ENCODE results near the gene SP3. TPM values are rescaled to one million over a fixed set of nuclear protein-coding genes. Genes with fewer than 3 reads are reported as not detected.
"Not testable (repeated sequence)": the region's sequence is repeated elsewhere in the genome, so short reads cannot be mapped to it uniquely, and the experiment has no call there.

Gene SP3
- total RNA-seq, 1 experiment from 2014 or later = 73.8 TPM

DNA sequence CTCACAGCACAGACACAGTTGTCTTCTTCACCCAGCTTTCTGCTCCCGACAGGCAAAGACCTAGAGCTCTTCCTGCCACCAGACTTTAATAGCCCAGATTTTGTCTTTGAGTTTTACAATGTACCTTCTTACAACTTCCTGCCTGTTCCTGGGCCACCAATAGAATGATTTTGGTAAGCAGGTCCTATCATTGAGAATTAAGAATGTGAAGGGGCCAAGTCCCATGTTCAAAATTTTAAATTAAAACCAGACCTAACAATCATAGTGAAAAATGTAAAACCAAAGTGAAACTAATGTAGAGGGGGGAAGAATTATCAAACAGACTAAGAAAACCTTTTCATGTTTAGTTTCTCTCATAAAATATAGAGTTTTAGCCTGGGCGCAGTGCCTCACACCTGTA lies 72.8 kb downstream of the SP3 start:
- DNase-seq (ENCODE audit: unreplicated experiment) = no peak
- Mint-ChIP-seq H3K36me3 (ENCODE audit: insufficient read depth, unreplicated experiment) (no peaks in the 10 kb centered on the region), H3K27me3 (ENCODE audit: insufficient read depth, unreplicated experiment) (no peaks in the 10 kb centered on the region), H3K4me3 (ENCODE audit: unreplicated experiment) (no peak overlapping the region), H3K9me3 (ENCODE audit: unreplicated experiment) (no peaks in the 10 kb centered on the region), H3K27ac (ENCODE audit: low read depth, unreplicated experiment) (no peak overlapping the region), H3K4me1 (ENCODE audit: insufficient read depth, unreplicated experiment) (no peaks in the 10 kb centered on the region)
- intact Hi-C loops (cut with micrococcal nuclease) = no loop called here
- ChIA-PET POLR2A (no interaction called here), CTCF (no interaction called here)
- BruUV-seq (replicated peaks) = no TSS peak
- TF ChIP-seq, protein P1, sequence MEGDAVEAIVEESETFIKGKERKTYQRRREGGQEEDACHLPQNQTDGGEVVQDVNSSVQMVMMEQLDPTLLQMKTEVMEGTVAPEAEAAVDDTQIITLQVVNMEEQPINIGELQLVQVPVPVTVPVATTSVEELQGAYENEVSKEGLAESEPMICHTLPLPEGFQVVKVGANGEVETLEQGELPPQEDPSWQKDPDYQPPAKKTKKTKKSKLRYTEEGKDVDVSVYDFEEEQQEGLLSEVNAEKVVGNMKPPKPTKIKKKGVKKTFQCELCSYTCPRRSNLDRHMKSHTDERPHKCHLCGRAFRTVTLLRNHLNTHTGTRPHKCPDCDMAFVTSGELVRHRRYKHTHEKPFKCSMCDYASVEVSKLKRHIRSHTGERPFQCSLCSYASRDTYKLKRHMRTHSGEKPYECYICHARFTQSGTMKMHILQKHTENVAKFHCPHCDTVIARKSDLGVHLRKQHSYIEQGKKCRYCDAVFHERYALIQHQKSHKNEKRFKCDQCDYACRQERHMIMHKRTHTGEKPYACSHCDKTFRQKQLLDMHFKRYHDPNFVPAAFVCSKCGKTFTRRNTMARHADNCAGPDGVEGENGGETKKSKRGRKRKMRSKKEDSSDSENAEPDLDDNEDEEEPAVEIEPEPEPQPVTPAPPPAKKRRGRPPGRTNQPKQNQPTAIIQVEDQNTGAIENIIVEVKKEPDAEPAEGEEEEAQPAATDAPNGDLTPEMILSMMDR (IDR thresholded peaks at IDR 0.05; ENCODE audit: unreplicated experiment) = no peak

DNA sequence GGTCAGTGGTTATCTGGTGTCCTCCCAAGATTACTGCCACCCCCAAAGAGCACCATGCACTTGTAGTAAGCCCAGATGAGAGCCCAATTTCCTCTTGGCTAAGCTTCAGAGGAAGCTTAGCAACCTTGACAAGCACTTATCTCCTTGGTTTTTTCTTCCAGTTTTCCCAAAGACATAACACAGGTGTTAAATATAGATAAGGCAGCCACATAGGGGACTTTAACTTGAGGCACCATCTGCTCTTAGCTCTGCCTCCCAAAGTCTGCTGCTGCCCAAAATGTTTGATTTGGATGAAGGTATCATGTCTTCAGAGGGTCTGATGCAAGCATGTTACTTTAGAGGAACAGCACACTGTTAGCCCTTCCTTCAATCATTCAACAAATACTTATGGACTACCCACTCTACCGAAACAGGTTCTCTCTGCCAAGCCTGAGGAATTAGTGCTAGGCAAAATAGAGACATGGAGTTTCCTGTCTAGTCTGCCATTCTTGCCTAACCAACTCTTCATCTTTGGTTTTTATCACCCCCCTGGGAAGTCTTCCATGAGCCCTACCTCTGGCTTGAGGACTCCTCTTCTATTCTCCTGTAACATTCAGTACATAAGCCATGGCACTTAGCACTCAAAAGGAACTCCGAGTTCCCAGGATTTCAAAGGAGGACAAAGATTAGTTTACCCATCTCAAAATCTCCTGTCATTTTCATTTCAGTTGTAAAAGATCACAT lies 73.7 kb downstream of the SP3 start:
- Mint-ChIP-seq H3K9me3 (ENCODE audit: unreplicated experiment) (no peaks in the 10 kb centered on the region), H3K4me3 (ENCODE audit: unreplicated experiment) (no peak overlapping the region), H3K36me3 (ENCODE audit: insufficient read depth, unreplicated experiment) (no peaks in the 10 kb centered on the region), H3K4me1 (ENCODE audit: insufficient read depth, unreplicated experiment) (no peaks in the 10 kb centered on the region), H3K27ac (ENCODE audit: low read depth, unreplicated experiment) (no peak overlapping the region), H3K27me3 (ENCODE audit: insufficient read depth, unreplicated experiment) (no peaks in the 10 kb centered on the region)
- DNase-seq (ENCODE audit: unreplicated experiment) = no peak
- TF ChIP-seq, protein P1 (IDR thresholded peaks at IDR 0.05; ENCODE audit: unreplicated experiment) = no peak
- CTCF ChIA-PET = no interaction called here
- BruUV-seq (replicated peaks) = no TSS peak
- POLR2A ChIA-PET = interaction anchor here (1.0 kb wide), 1 partner anchor 10 kb away, joined by 3 read pairs; no protein-coding TSS in a partner anchor
- intact Hi-C loops (cut with micrococcal nuclease) = no loop called here

DNA sequence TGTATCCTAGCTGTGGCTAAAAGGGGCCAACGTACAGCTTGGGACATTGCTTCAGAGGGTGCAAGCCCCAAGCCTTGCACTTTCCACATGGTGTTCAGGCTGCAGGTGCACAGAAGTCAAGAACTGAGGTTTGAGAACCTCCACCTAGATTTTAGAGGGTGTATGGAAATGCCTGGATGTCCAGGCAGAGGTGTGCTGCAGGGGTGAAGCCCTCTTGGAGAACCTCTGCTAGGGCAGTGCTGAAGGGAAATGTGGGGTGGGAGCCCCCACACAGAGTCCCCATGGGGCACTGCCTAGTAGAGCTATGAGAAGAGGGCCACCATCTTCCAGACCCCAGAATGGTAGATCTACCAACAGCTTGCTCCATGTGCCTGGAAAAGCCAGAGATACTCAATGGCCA lies 75.7 kb downstream of the SP3 start:
- POLR2A ChIA-PET; H3K4me1 Mint-ChIP-seq (ENCODE audit: insufficient read depth, unreplicated experiment); H3K27me3 Mint-ChIP-seq (ENCODE audit: insufficient read depth, unreplicated experiment); H3K9me3 Mint-ChIP-seq (ENCODE audit: unreplicated experiment); DNase-seq (ENCODE audit: unreplicated experiment); BruUV-seq (replicated peaks); H3K36me3 Mint-ChIP-seq (ENCODE audit: insufficient read depth, unreplicated experiment); CTCF ChIA-PET; H3K4me3 Mint-ChIP-seq (ENCODE audit: unreplicated experiment); intact Hi-C loops (cut with micrococcal nuclease); H3K27ac Mint-ChIP-seq (ENCODE audit: low read depth, unreplicated experiment): not testable (repeated sequence)

DNA sequence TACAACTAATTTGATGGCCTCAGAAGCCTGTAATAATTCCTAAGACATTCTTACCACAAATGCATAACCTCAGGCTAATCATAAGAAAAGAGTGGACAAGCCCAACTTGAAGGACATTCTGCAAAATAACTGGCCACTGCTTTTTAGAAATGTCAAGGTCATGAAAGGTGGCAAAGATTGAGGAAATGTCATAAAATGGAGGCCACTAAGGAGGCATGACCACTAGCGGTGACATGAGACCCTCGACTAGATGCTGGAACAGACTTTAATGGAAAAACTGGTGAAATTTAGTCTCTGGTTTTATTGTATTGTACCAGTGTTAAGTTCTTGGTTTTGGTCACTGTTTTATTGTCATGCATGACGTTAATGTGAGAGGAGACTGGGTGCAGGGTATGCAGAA lies 78.6 kb downstream of the SP3 start:
- TF ChIP-seq, protein P1 (IDR thresholded peaks at IDR 0.05; ENCODE audit: unreplicated experiment) = no peak
- no peak overlapping the region for H3K27ac Mint-ChIP-seq (ENCODE audit: low read depth, unreplicated experiment)
- H3K4me1 Mint-ChIP-seq (ENCODE audit: insufficient read depth, unreplicated experiment) = no peaks in the 10 kb centered on the region

More for the DNA sequence above, 78.6 kb downstream of the SP3 start:
- intact Hi-C loops (cut with micrococcal nuclease) = no loop called here
- H3K9me3 Mint-ChIP-seq (ENCODE audit: unreplicated experiment) = no peaks in the 10 kb centered on the region
- no peaks in the 10 kb centered on the region for H3K27me3 Mint-ChIP-seq (ENCODE audit: insufficient read depth, unreplicated experiment)
- POLR2A ChIA-PET = interaction anchor here (0.6 kb wide), 1 partner anchor 543 kb away, joined by 3 read pairs; no protein-coding TSS in a partner anchor
- no peak for DNase-seq (ENCODE audit: unreplicated experiment)
- CTCF ChIA-PET = interaction anchor here (0.7 kb wide), 1 partner anchor 166 kb away, joined by 5 read pairs; no protein-coding TSS in a partner anchor
- no peaks in the 10 kb centered on the region for H3K36me3 Mint-ChIP-seq (ENCODE audit: insufficient read depth, unreplicated experiment)
- no peak overlapping the region for H3K4me3 Mint-ChIP-seq (ENCODE audit: unreplicated experiment)
- BruUV-seq (replicated peaks) = no TSS peak

Measured in MCF 10A (cell line).